Gastrocnemius medialis (tissue), 4 donors: Measurements from ENCODE around the gene INSRR. TPM values are rescaled to one million over a fixed set of nuclear protein-coding genes. Genes with fewer than 3 reads are reported as not detected.

Experiments used
- ATAC-seq, 2 donors: fragments of 150-250 bp; one replicate each; pipeline ENCODE4 v1.9.1; 2016
- DNase-seq, 2 donors: peaks; one replicate each; pipeline ENCODE4 v3.0.0-alpha.2; 2019
- H3K27ac ChIP-seq, 4 donors: fragments of 200-600 bp; sonication (generic); 1 replicate in 1 of 4; 2 replicates in 3 of 4; pipeline ENCODE4 v1.5.1; 2016 to 2018; ENCODE audit warnings: mild to moderate bottlenecking in 2 of 4, moderate library complexity in 1 of 4
- H3K27me3 ChIP-seq, 3 donors: fragments of 200-600 bp; sonication (generic) in 2 of 3; 1 replicate in 1 of 3; 2 replicates in 2 of 3; pipeline versions ENCODE4 v1.5.1 to v1.6.0; 2016 to 2019; ENCODE audit warnings: mild to moderate bottlenecking in 1 of 3, moderate library complexity in 1 of 3
- H3K36me3 ChIP-seq, 2 donors: fragments of 200-600 bp; sonication (generic) in 1 of 2; one replicate each; pipeline ENCODE4 v1.5.1; 2017 to 2018
- H3K4me1 ChIP-seq, 2 donors: fragments of 200-600 bp; sonication (generic) in 1 of 2; one replicate each; pipeline ENCODE4 v1.5.1; 2016 to 2017; ENCODE audit warnings: mild to moderate bottlenecking in 2 of 2
- H3K4me3 ChIP-seq, 4 donors: fragments of 200-600 bp; sonication (generic) in 3 of 4; 1 replicate in 1 of 4; 2 replicates in 3 of 4; pipeline ENCODE4 v1.5.1; 2016 to 2019; ENCODE audit warnings: mild to moderate bottlenecking in 2 of 4
- H3K9me3 ChIP-seq, 3 donors: fragments of 200-600 bp; sonication (generic) in 2 of 3; 1 replicate in 1 of 3; 2 replicates in 2 of 3; pipeline ENCODE4 v1.5.1; 2016 to 2019
- CTCF ChIP-seq, 5 experiments: fragments of 450-650 bp in 3 of 5; fragments of 200-600 bp in 2 of 5; sonication (generic) in 2 of 5; IDR thresholded peaks in 4 of 5; conservative IDR thresholded peaks in 1 of 5; 1 replicate in 4 of 5; 2 replicates in 1 of 5; pipeline ENCODE4 v1.5.1; 2016 to 2019; ENCODE audit warnings: antibody characterized with exemption in 5 of 5, mild to moderate bottlenecking in 3 of 5, moderate library complexity in 3 of 5
- POLR2A ChIP-seq, 2 donors: fragments of 450-650 bp; IDR thresholded peaks; one replicate each; pipeline ENCODE4 v1.6.1; 2017; ENCODE audit warnings: antibody characterized with exemption in 2 of 2, mild to moderate bottlenecking in 2 of 2, moderate library complexity in 2 of 2
- in situ Hi-C, 4 donors: fragments of 200-750 bp; cut with MboI; loops; one replicate each; pipeline versions ENCODE4 v1.15.0 to v1.8.0; 2017; ENCODE audit warnings: low sequenced_read_pairs in 4 of 4
- intact Hi-C: fragments of 100-400 bp; cut with DNase I; formaldehyde crosslinking; loops from one replicate; pipeline ENCODE4 v1.15.1; 2023; ENCODE audit warnings: low total_unique reads
- total RNA-seq, 4 donors: library from RNA; depleted of rRNA; stranded (reverse); fragments of >200 nt; gene quantifications; one replicate each; pipeline versions ENCODE4 v1.1.0 to v1.2.3, GENCODE V29; 2016

The INSRR gene
- total RNA-seq, 4 donors from 2014 or later: not detected

DNA sequence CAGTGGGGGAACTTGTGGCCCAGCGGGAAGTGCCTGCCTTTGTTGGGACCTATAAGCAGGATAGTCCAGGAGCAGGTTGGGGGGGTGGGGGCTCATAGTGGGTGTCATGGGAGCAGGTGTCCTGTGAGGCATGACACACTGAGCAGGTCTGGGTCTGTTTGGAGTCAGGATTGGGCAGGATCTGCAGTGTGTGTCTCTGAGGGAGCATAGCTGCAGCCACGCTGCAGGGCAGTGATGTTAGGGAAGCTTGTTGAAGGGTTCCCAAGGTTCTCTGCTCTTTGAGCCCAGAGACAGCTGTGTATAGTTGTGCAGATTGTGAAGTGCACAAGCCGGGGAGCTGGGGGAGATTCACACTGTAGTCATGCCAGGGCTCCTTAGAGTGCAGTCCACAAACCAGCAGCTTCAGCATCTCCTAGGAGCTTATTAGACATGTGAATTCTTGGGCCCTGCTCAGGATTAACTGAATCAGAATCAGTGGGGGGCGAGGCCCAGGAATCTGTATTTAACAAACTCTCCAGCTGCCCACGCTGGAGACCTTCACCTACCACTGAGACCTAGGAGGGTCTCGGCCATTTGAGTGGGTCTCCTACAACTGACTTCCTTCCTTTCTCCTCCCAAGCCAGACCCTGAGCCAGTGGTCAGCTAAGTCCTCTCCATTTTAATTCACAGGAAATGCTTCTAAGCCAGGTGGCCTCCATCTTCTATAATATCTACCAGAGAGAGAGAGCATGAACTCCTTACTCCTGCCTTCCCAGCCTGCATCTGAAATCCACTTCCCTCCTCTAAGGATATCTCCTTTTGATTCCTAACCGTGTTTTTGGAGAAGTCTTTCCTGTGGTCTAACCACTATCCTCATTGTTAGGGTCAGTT is 11.1 kb downstream of the INSRR start:
- Histone ChIP-seq H3K4me3 (no peak overlapping the region), H3K27me3 (peaks cover 17 to 39% (median 26%) of the 10 kb centered on the region in 3 donors), H3K4me1 (peaks cover 0 to 13% of the 10 kb centered on the region in 2 donors), H3K27ac (no peak overlapping the region), H3K36me3 (no peaks in the 10 kb centered on the region), H3K9me3 (no peaks in the 10 kb centered on the region)
- no peak for DNase-seq
- no peak for TF ChIP-seq POLR2A (IDR thresholded peaks at IDR 0.05)
- TF ChIP-seq CTCF (IDR thresholded peaks at IDR 0.05 in 4 of 5, conservative IDR thresholded peaks at IDR 0.05 in 1 of 5): no peak
- intact Hi-C loops (no loop called here), in situ Hi-C loops (no loop called here)
- ATAC-seq: no peak

DNA sequence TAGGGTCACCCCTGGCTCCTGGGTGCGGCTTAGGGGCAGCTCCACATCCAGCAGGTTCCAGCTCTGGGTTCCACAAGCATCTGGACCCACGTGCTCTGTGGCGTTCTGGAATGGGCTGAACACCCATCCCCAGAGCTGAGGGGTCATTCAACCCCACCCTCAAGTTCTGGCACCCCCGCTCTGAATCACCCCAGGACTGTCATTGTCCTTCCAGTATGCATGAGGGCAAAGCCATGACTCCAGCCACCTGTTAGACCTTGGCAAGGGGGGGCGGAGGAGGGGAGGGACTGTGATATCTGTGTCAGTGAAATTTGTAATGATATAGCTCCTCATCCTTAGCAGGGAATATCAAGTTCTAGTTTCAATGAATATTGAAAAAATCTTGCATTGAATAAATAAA is 12.3 kb downstream of the INSRR start:
- Histone ChIP-seq H3K27me3 (peaks cover 17 to 39% (median 29%) of the 10 kb centered on the region in 3 donors), H3K4me1 (peaks cover 0 to 1% of the 10 kb centered on the region in 2 donors), H3K9me3 (no peaks in the 10 kb centered on the region), H3K36me3 (no peaks in the 10 kb centered on the region), H3K27ac (no peak overlapping the region), H3K4me3 (no peak overlapping the region)
- in situ Hi-C loops (no loop called here), intact Hi-C loops (no loop called here)
- ATAC-seq: no peak
- DNase-seq: no peak
- TF ChIP-seq POLR2A (IDR thresholded peaks at IDR 0.05): no peak
- TF ChIP-seq CTCF (IDR thresholded peaks at IDR 0.05 in 4 of 5, conservative IDR thresholded peaks at IDR 0.05 in 1 of 5): no peak

- intact Hi-C loops (no loop called here), in situ Hi-C loops (no loop called here)
- ATAC-seq (no peak), DNase-seq (no peak)
- H3K4me1 ChIP-seq: no peaks in the 10 kb centered on the region
- no peak for TF ChIP-seq CTCF (IDR thresholded peaks at IDR 0.05 in 4 of 5, conservative IDR thresholded peaks at IDR 0.05 in 1 of 5)
- peaks cover 17 to 39% (median 29%) of the 10 kb centered on the region in 3 donors for H3K27me3 ChIP-seq
- no peak overlapping the region for H3K27ac ChIP-seq
- H3K9me3 ChIP-seq: no peaks in the 10 kb centered on the region
- no peak overlapping the region for H3K4me3 ChIP-seq
- no peaks in the 10 kb centered on the region for H3K36me3 ChIP-seq
Observed at GRCh38 chr1:156845953-156846545, 12.9 kb downstream of the INSRR start.

DNA sequence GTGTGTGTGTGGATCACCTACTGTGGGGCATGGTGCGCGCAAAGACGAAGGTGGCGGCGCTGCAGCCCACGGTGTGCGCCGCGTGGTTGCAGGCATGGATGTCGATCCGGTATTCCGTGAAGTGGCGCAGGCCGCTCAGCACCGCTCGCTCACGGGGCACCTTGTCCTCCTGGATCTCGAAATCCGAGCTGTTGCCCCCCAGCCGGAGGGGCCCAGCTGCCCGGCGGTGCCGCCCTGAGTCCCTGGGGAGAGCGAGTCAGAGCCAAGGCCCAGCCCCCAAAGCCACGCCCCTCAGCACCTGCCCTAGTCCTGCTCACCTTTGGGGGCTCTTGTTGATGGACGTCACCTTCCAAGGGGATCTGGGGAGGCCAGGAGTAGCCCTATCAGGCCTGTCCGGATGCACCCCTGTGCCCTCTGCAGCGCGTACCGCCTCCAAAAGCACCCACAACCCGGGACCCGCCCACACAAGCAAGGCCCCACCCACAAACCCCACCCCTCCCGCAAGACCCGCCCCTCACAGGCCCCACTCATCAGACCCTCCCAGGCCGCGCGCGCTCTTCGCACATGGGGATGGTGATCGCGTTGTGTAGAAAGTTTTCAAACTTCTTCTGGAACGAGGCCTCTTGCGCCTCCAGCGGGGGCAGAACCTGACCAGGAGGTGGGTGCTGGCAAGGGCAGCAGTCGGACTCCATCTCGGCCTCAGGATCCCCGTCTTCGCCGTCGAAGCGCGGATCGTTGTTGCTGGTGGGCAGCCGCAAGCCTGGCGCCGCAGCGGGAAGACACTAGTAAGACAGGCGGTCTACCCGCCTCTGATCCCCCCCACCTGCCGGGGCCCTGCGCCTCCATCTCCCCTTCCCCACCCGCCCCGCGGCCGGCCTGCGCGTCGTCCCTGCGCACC is 13.6 kb downstream of the INSRR start:
- no peak overlapping the region for H3K27ac ChIP-seq
- no peaks in the 10 kb centered on the region for H3K4me1 ChIP-seq
- in situ Hi-C loops (no loop called here), intact Hi-C loops (no loop called here)
- no peak overlapping the region for H3K4me3 ChIP-seq
- H3K36me3 ChIP-seq: no peaks in the 10 kb centered on the region
- DNase-seq (no peak), ATAC-seq (no peak)
- no peaks in the 10 kb centered on the region for H3K9me3 ChIP-seq
- TF ChIP-seq CTCF (IDR thresholded peaks at IDR 0.05 in 4 of 5, conservative IDR thresholded peaks at IDR 0.05 in 1 of 5) (no peak), POLR2A (IDR thresholded peaks at IDR 0.05) (no peak)
- peaks cover 17 to 39% (median 29%) of the 10 kb centered on the region in 3 donors for H3K27me3 ChIP-seq
